Femur (tissue), 1 donor: ENCODE data around the gene DLG2.

Source experiments
- DNase-seq: peaks from one replicate; pipeline ENCODE4 v3.0.0-alpha.2; 2017

The DLG2 gene

GRCh38 chr11:84240847-84241246 is 1386.3 kb downstream of the DLG2 start:
- DNase-seq = no peak

- no peak for DNase-seq
Observed at GRCh38 chr11:84236436-84236835, 1390.7 kb downstream of the DLG2 start.

- DNase-seq = no peak
Observed at GRCh38 chr11:84234462-84235202, 1392.5 kb downstream of the DLG2 start.

GRCh38 chr11:84234011-84234410 is 1393.1 kb downstream of the DLG2 start:
- no peak for DNase-seq

DNA sequence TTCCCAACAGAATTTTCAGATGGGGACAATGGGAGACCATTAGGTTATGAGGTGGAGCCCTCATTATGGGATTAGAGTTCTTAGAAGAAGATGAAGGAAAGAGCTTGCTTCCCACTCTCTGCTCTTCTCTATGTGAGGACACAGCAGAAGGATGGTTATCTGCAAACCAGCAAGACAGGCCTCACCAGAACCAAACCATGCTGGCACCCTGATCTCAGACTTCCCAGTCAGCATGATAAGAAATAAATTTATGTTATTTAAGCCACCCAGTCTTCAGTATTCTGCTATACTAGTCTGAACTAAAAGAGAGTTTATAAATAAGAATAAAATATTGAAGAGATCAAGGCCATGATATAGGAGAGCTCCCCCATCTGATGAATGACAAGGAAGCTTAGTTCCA is 1394.6 kb downstream of the DLG2 start:
- DNase-seq = no peak

DNA sequence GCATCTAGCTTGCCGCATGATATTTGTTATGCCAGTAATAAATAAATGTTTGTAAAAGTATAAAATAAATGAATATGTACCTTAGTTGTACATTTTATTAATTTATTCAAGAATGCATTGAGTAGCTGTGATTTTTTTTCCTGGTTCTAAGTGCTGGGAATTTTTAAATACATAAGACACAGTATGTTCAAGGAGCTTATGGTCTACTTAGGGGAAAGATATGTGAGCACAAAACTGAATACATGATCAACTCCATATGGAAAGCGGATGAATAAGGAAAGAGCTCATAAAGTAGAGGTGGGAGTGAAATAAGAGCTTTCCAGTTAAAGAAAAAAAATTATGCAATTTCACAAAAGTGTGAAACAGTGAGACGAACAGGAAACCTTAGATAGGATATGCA is 1396.7 kb downstream of the DLG2 start:
- DNase-seq = no peak

- DNase-seq = no peak
Observed at GRCh38 chr11:84227970-84228665, 1399.0 kb downstream of the DLG2 start.

DNA sequence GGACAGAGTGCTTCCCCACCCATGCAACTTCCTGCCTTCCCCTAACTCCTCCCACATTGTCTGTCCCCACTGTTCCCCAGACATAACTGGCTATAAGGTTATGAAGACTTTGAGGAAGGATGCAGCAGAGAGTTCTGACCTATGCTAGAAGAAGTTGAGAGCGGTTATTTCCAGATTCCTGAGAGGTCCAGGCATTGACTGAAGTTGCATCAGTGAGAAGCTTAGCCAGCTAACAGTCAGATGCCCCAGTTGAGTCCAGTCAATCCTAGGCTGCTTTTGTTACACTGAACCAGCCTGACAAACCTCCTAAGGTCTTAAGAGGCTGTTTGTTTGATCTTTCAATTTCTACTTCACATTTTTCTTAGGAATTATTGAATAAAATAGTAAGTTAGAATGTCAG is 1403.1 kb downstream of the DLG2 start:
- DNase-seq = no peak

DNA sequence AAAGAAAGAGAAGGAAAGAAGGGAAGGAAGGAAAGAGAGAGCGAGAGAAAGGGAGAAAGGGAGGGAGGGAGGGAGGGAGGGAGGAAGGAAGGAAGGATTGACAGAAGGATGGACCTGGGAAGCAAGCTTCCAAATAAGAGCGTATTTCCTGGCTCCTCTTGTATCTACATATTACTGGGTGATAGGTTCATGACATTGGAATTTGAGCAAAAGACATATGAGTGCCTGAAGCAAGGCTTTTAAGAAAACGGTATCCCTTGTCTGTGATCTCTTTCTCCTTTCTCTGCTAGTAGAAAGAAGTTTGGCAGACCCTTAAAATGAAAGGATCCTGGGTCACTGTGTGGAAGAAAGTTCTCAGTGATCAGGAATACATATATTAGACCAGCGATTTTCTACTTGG is 1408.8 kb downstream of the DLG2 start:
- DNase-seq = no peak

DNA sequence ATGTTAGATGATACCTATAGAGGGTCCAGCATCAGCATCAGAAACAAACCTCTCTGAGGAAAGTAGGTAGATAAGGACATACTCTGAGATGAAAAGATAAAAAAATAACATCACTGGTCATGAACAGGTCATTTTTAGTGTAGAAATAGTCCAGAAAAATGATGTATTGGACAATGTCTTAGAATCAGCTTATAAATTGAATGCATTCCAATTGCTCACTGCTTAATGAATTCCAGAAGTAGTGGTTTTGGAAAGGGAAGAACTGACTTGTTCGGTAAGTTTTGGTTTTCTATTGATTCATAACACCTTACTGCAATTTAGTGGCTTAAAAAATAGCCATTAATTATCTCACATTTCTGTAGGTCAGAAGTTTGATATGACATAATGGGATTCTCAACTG is 1411.5 kb downstream of the DLG2 start:
- no peak for DNase-seq

- no peak for DNase-seq
Observed at GRCh38 chr11:84214557-84214956, 1412.6 kb downstream of the DLG2 start.

- no peak for DNase-seq
Observed at GRCh38 chr11:84212468-84213390, 1414.4 kb downstream of the DLG2 start.

- DNase-seq = no peak
Observed at GRCh38 chr11:84211896-84212295, 1415.2 kb downstream of the DLG2 start.

DNA sequence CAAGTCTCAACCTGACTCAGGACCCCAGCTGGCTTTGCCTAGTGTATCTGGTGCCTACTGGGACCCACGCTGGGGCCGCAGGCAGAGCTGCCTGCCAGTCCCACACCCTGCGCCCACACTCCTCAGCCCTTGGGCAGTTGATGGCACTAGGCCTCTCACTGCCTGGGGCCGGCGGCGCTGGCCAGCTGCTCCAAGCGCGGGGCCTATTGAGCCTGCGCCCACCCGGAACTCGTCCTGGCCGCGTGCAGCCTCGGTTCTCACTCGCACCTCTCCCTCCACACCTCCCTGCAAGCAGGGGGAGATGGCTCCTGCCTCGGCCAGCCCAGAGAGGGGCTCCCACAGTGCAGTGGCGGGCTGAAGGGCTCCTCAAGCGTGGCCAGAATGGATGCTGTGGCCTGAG is 1432.4 kb downstream of the DLG2 start:
- no peak for DNase-seq

DNA sequence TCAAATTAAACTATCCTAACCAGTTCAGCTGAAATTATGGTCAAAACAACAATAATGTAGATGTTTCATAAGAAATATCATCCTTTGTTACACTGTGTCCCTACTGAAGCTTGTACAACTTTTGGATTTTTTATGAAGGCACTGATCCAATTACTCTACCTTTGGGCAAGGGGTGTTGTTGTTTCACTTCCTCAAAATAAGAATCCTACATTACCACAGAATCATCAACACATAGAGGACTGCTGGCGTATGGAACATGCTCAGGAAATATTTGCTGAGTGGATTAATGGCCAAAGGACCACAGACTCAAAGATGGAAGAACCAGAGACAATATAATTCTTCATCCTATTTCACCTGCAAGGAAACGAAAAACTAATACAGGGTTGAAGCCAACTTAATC is 1433.4 kb downstream of the DLG2 start:
- no peak for DNase-seq

GRCh38 chr11:84188521-84188920 is 1438.6 kb downstream of the DLG2 start:
- no peak for DNase-seq

DNA sequence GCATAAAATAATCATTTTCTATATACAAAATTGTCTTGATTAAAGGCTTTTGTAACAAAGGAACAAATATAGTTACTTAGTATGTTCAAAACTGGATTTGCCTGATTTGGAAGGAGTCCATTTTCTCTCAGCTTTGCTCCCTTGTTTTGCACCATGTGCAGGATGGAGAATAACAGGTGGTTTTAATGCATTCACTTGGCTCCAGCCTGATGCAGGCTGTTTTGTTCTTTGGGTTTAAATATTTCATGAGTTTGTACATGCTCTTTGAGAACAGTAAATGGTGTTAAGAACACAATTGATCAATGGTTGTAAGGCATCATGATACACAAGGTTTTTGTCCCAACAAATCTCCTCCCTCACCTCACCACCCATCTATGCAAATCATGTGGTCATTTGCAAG is 1454.1 kb downstream of the DLG2 start:
- no peak for DNase-seq

- DNase-seq = no peak
Observed at GRCh38 chr11:84165139-84165538, 1462.0 kb downstream of the DLG2 start.

GRCh38 chr11:84164728-84165127 is 1462.4 kb downstream of the DLG2 start:
- DNase-seq = no peak

- no peak for DNase-seq
Observed at GRCh38 chr11:84163116-84163515, 1464.0 kb downstream of the DLG2 start.

GRCh38 chr11:84157639-84158038 is 1469.5 kb downstream of the DLG2 start:
- DNase-seq = no peak

GRCh38 chr11:84146826-84147225 is 1480.3 kb downstream of the DLG2 start:
- no peak for DNase-seq

DNA sequence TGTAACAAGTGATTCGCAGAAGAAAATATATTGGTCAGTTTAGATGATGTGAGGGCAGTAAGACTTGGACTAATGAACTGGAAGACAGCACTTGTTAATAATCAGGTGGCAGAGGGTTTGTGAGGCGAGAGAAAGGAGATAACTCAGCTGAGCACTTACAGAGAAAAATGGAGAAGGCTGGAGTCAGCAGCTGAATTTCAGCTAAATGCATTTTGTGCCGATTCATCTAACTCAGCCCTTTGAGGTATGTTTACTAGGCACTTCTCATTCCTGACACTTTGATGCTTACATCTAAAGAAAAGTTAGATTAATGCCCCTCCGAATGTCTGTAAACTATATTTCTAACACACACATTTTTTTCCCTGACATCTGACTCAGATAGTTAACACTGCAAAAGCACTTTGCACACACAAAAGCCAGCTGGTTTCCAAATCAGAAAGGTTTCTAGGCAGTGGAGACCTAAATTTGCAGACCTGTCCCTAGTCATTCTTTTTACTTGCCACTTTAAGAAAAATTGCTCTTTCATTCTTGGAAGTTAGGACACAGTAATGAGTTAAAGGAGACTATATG is 1481.4 kb downstream of the DLG2 start:
- no peak for DNase-seq
